Sciatic nerve (tissue), 2 donors: ENCODE measurements around the gene PKD1. TPM values are rescaled to one million over a fixed set of nuclear protein-coding genes. Genes with fewer than 3 reads are reported as not detected.
"Not testable (repeated sequence)": the region's sequence is repeated elsewhere in the genome, so short reads cannot be mapped to it uniquely, and the experiment has no call there.

Experiments
- ATAC-seq: fragments of 200-7000 bp; cut with Tn5 transposase; one replicate; pipeline ENCODE4 v1.9.1; 2020; ENCODE audit warnings: mild to moderate bottlenecking, moderate library complexity
- DNase-seq: peaks from one replicate; pipeline ENCODE4 v3.0.0-alpha.2; 2020; ENCODE audit warnings: low spot score
- intact Hi-C: fragments of 100-400 bp; cut with DNase I; formaldehyde crosslinking; loops from one replicate; pipeline ENCODE4 v1.14.2; 2022
- total RNA-seq: library from RNA; stranded (reverse); fragmentation: NEBNext Ultra II Directional; extraction: Animal tissue kit (Norgen Biotek cat#: 25700); gene quantifications from one replicate; pipeline ENCODE4 v1.2.1, GENCODE V29; 2021
- donor health status: DM: no; HTN: no; CAD: no.
- donor health status: DM: no; HTN: no; CAD: no.

PKD1 gene
- total RNA-seq, 1 donor from 2014 or later = 159 TPM

DNA sequence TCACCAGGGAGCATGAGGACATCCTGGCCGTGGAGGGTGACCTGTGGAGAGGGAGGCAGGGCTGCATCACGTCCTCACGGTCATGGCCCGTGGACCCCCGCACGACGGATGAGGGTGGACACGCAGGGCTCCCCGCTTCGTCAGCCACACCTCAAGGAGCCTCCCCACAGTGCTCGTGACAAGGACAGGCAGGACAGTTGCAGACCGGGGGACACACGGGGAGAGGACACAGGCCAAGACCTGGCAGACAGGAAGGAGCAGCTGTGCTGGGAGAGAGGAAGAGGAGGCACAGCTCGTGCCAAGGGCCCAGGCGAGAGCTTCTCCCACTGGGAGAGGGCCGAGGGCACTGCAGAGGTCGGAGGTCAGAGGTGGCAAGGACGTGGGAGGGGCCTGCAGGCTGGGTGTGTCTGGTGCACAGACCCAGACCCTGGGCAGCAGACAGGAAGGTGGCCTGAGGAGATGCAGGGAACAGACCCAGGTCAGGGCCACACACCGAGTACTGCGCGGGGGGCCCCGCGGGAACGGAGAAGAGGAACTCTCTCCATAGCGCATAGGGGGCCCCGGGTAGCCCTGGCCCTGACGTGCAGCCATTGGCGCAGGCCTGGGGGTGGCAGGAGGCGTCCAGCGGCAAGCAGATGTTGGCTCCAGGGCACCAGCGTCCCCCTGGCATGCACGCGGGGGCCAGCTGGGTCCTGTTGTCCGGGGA, 20.7 kb downstream of the PKD1 start:
- DNase-seq, ATAC-seq, intact Hi-C loops: not testable (repeated sequence)

DNA sequence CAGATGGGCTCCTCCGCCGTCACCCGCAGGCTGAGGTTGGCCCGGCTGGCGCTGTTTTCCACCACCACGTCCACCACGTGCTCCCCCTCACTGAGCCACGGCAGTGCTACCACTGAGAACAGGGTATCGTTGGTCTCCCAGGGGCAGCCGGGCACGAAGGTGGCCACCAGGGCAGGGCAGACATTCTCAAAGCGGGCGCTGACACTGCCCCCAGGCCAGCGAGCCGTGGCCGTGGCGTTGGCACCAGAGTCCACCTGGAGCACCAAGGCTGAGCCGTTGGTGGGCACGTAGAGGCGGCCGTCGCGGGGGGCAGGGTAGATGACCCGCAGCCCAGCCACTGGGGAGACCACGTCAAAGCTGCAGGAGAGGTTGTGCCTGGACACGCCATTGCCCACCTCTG, 21.5 kb downstream of the PKD1 start:
- ATAC-seq, intact Hi-C loops, DNase-seq: not testable (repeated sequence)

GRCh38 chr16:2112539-2113106, 23.1 kb downstream of the PKD1 start:
- DNase-seq, intact Hi-C loops, ATAC-seq: not testable (repeated sequence)

- DNase-seq (peak; percentile 54), ATAC-seq (peak; percentile 12)
- intact Hi-C loops = not testable (repeated sequence)
Measured at GRCh38 chr16:2111412-2112335, 24.0 kb downstream of the PKD1 start.

DNA sequence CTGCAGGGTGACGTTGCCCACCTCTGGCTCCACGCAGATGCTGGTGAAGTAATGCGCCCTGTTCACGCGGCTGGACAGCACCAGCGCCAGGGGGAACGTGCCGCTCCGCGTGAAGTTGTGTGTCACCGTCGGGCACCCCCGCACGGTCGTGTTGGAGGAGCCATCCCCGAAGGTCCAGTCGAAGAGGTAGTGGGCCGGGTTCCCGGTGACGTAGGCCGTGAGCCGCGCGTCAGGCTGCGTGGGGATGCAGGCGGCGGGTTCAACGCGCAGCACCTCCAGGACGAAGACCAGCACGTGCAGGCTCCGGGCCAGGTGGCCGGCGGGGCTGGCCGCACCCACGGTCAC, 24.7 kb downstream of the PKD1 start:
- intact Hi-C loops = not testable (repeated sequence)
- DNase-seq (peak; percentile 57), ATAC-seq (peak; percentile 30)

DNA sequence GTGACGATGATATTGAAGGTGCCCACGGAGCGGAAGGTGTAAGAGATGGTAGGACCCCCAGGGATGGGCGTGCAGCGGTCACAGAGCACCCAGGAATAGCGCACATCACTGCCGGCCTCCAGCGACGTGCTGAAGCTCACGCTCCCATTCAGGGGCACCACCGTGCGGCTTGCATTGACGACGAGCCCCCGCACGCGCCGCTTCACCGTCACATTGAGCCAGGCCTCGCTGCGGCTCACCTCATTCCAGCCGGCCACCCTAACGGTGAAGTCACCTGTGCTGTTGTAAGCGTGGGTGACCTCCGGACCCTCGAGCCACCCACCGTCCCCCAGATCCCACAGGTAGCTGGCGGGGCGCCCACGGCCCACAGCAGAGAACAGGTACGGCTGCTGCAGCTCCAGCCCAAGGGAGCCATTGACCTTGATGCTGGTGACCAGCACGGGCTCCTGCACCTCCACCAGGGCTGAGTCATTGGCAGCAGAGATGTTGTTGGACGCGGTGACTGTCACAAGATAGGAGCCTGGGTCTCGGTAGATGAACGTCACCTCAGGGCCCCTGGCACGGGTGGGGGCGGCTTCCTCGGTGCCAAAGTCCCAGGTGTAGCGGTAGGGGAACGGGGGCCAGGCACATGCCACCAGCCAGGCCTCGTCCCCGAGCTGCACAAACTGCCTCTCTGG, 25.2 kb downstream of the PKD1 start:
- ATAC-seq = peak; percentile 37
- intact Hi-C loops = not testable (repeated sequence)
- peak; percentile 55 for DNase-seq

GRCh38 chr16:2109872-2110271, 25.8 kb downstream of the PKD1 start:
- DNase-seq, ATAC-seq, intact Hi-C loops: not testable (repeated sequence)

GRCh38 chr16:2109271-2109580, 26.5 kb downstream of the PKD1 start:
- intact Hi-C loops, ATAC-seq, DNase-seq: not testable (repeated sequence)

- ATAC-seq = peak; percentile 11
- DNase-seq, intact Hi-C loops: not testable (repeated sequence)
Measured at GRCh38 chr16:2108446-2109270, 27.0 kb downstream of the PKD1 start.

GRCh38 chr16:2107791-2108125, 27.9 kb downstream of the PKD1 start:
- ATAC-seq = peak; percentile 6
- intact Hi-C loops, DNase-seq: not testable (repeated sequence)

- DNase-seq, intact Hi-C loops: not testable (repeated sequence)
- ATAC-seq = peak; percentile 34
Measured at GRCh38 chr16:2107121-2107790, 28.4 kb downstream of the PKD1 start.

DNA sequence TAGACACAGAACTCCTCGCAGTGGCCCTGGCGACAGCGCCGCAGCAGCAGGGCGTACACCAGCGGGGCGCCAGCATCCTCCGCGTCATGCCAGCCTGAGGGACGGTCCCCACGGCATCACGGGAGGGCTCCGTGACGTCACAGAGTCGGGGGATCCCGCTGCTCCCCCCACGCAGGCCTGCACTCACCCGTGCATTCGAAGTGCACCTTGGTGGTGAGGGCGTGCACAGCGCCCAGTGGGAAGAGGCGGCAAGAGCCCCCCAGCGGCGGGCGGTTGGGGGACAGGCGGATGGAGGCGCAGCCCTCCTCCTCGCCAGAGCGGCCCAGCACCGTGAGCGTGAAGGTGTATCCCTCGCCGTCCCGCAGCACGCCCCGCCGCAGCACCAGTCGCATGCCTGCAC, 29.5 kb downstream of the PKD1 start:
- ATAC-seq, DNase-seq, intact Hi-C loops: not testable (repeated sequence)

DNA sequence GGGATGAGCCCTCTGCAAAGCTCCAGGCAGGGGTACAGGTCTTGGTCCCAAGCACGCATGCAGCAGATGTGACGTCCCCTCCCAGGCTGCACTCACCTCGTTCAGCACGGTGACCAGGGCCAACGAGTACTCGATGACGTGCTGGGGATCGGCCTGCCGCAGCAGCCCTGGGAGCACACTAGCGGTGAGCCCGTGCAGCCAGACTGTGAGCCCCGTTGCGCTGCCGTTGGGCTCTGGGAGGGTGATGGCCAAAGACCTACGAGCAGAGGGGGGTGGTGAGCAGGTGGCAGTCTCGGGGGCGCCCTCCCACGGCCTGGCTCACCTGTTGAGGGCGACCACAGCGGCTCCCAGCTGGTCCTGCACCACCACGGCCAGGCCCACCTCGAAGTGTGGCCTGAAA, 29.9 kb downstream of the PKD1 start:
- ATAC-seq = not testable (repeated sequence)

GRCh38 chr16:2105291-2105690, 30.4 kb downstream of the PKD1 start:
- DNase-seq, intact Hi-C loops, ATAC-seq: not testable (repeated sequence)

More for the DNA sequence above, 29.9 kb downstream of the PKD1 start:
- intact Hi-C loops, DNase-seq: not testable (repeated sequence)

GRCh38 chr16:2104464-2104863, 31.2 kb downstream of the PKD1 start:
- DNase-seq, intact Hi-C loops: not testable (repeated sequence)
- ATAC-seq = peak; percentile 39

GRCh38 chr16:2102471-2102870, 33.2 kb downstream of the PKD1 start:
- no peak for ATAC-seq
- intact Hi-C loops = no loop called here

DNA sequence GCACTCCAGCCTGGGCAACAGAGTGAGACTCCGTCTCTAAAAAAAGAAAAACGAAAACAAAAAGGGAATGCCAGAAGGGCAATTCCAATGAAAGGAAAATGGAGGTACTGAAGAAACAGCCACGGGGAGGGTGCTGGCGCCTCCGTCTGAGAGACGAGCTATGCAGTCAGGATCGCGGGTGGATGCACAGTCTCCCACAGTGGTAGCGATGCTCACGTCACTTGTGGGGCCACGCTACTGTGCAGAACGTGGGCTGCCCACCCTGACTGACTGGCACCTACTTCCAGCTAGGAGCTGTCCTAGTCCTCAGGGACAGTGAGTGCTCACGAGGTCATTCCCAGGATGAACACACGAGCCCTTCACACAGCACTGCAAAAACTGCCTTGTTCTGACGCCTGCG, 34.1 kb downstream of the PKD1 start:
- DNase-seq, ATAC-seq, intact Hi-C loops: not testable (repeated sequence)

More at GRCh38 chr16:2102471-2102870, 33.2 kb downstream of the PKD1 start:
- no peak for DNase-seq

DNA sequence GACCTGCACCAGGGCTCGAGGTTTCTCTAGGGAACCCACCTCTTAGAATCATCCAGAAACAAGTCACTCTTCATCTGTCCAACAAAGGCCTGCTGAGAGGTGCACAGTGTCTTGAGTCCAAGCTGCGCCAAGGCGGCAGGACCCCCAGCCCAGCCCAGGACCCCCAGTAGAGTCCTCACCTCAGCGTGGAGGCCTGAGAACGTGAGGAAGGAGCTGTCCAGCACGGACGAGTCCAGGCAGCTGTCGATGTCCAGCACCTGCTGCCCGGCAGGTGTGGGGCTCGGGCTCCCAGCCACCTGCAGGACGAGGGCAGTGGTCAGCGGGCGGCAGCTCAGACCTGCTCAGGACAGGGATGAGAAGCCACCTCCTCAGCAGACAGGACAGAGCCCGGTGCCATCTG, 38.0 kb downstream of the PKD1 start:
- intact Hi-C loops, ATAC-seq, DNase-seq: not testable (repeated sequence)
